K562 (cell line): ENCODE data around the gene NET1. TPM values are rescaled to one million over a fixed set of nuclear protein-coding genes. Genes with fewer than 3 reads are reported as not detected.

Experiments
- BRCA1 ChIP-seq, 2 experiments: fragments of 450-650 bp in 1 of 2; sonication (generic) in 1 of 2; formaldehyde crosslinking in 1 of 2; IDR thresholded peaks; 2 replicates each; pipeline versions ENCODE4 v1.5.0 to v1.6.1; 2017 to 2020; ENCODE audit warnings: mild to moderate bottlenecking in 1 of 2, missing genetic modification reagents in 1 of 2
- BRD9 ChIP-seq: fragments of 450-650 bp; IDR thresholded peaks from 2 replicates; pipeline ENCODE4 v1.6.1; 2018; ENCODE audit warnings: low read depth; ENCODE audit not compliant: partially characterized antibody
- CSDE1 ChIP-seq, 2 experiments: fragments of 450-650 bp; IDR thresholded peaks; 2 replicates each; pipeline ENCODE4 v1.6.1; 2016; ENCODE audit warnings: mild to moderate bottlenecking in 1 of 2
- KDM5B ChIP-seq: fragments of 200-600 bp; sonication (generic); IDR thresholded peaks from 2 replicates; pipeline ENCODE4 v1.6.1; 2012; ENCODE audit warnings: low read depth, mild to moderate bottlenecking, moderate library complexity, low read length, control low read depth, inconsistent platforms; ENCODE audit not compliant: insufficient replicate concordance
- LARP7 ChIP-seq: fragments of 450-650 bp; IDR thresholded peaks from 2 replicates; pipeline ENCODE4 v1.6.1; 2016
- RBFOX2 ChIP-seq: fragments of 200-400 bp; formaldehyde crosslinking; IDR thresholded peaks from 2 replicates; pipeline ENCODE4 v1.6.1; 2017; ENCODE audit warnings: low read depth, mild to moderate bottlenecking, low read length, moderate library complexity
- SAP30 ChIP-seq: fragments of 200-600 bp; sonication (generic); IDR thresholded peaks from 2 replicates; pipeline ENCODE4 v1.6.1; 2012; ENCODE audit warnings: borderline replicate concordance, low read depth, mild to moderate bottlenecking, moderate library complexity, low read length, control low read depth, inconsistent platforms; ENCODE audit not compliant: insufficient read depth, poor library complexity, severe bottlenecking
- SIN3B ChIP-seq: fragments of 450-650 bp; IDR thresholded peaks from 2 replicates; pipeline ENCODE4 v1.6.1; 2017; ENCODE audit warnings: low read depth, mild to moderate bottlenecking, moderate library complexity
- SREBF2 ChIP-seq: sonication (generic); formaldehyde crosslinking; IDR thresholded peaks from 2 replicates; pipeline ENCODE4 v1.4.0; 2020; ENCODE audit warnings: mild to moderate bottlenecking, missing genetic modification reagents
- WHSC1 ChIP-seq: IDR thresholded peaks from one replicate; pipeline ENCODE4 v1.6.1; 2012; ENCODE audit warnings: low read length, control low read depth, inconsistent platforms
- ZC3H4 ChIP-seq: sonication (generic); formaldehyde crosslinking; IDR thresholded peaks from 2 replicates; pipeline ENCODE4 v1.9.0; 2021; ENCODE audit warnings: missing genetic modification reagents, borderline replicate concordance
- ZNF263 ChIP-seq: sonication (generic); formaldehyde crosslinking; IDR thresholded peaks from 2 replicates; pipeline ENCODE4 v1.8.0; 2022; ENCODE audit warnings: mild to moderate bottlenecking, missing genetic modification reagents, borderline replicate concordance
- polyA plus RNA-seq, 8 experiments: library from polyadenylated mRNA; depleted of rRNA in 4 of 8; stranded (reverse) in 5 of 8; unstranded in 3 of 8; fragments of >200 nt; fragmentation: Nextera tagmentation in 2 of 8; fragmentation: Illumina TruSeq in 1 of 8; extraction: Ambion mirVana in 2 of 8; extraction: Trizol in 1 of 8; gene quantifications; 2 replicates each; pipeline versions ENCODE4 v1.2.1 to v1.2.3, GENCODE V29; 2011 to 2014; ENCODE audit warnings: inconsistent platforms in 1 of 8, missing spikeins in 1 of 8
- total RNA-seq, 7 experiments: library from RNA; depleted of rRNA in 6 of 7; stranded (reverse); fragments of >200 nt in 6 of 7; fragmentation: Illumina TruSeq in 2 of 7; extraction: Trizol in 2 of 7; gene quantifications; 2 replicates each; pipeline versions ENCODE4 v1.2.1 to v1.2.3, GENCODE V29; 2011 to 2021; ENCODE audit warnings: low replicate concordance in 1 of 7
- TF ChIP-seq, protein P1 (sequence below): fragments of 450-650 bp; IDR thresholded peaks from 2 replicates; pipeline ENCODE4 v1.6.1; 2018; ENCODE audit not compliant: partially characterized antibody
- TF ChIP-seq, protein P2 (sequence below): fragments of 250-450 bp; sonication (Bioruptor Pico); IDR thresholded peaks from 2 replicates; pipeline ENCODE4 v1.5.0; 2021
- TF ChIP-seq, protein P3 (sequence below), 2 experiments: IDR thresholded peaks; 2 replicates each; pipeline ENCODE4 v1.6.1; 2011; ENCODE audit warnings: borderline replicate concordance in 1 of 2, control low read depth in 1 of 2, low read depth in 1 of 2, low read length in 1 of 2, mild to moderate bottlenecking in 1 of 2, mixed read lengths in 1 of 2, moderate library complexity in 1 of 2; ENCODE audit not compliant: insufficient read depth in 1 of 2, insufficient read length in 1 of 2, poor library complexity in 1 of 2, severe bottlenecking in 1 of 2; ENCODE audit errors: extremely low read depth in 1 of 2
- TF ChIP-seq, protein P4 (sequence below): fragments of 450-650 bp; formaldehyde crosslinking; IDR thresholded peaks from 2 replicates; pipeline ENCODE4 v1.4.0; 2020; ENCODE audit warnings: mild to moderate bottlenecking, moderate library complexity
- TF ChIP-seq, protein P5 (sequence below), 2 experiments: fragments of 450-650 bp; IDR thresholded peaks; 2 replicates each; pipeline ENCODE4 v1.6.1; 2016

NET1 gene
- total and polyA plus RNA-seq, 9 of the 15 experiments (the other 6 are each of a cell fraction or from before 2014, with no cell fraction given): 47.4 to 258 (median 106) TPM

DNA sequence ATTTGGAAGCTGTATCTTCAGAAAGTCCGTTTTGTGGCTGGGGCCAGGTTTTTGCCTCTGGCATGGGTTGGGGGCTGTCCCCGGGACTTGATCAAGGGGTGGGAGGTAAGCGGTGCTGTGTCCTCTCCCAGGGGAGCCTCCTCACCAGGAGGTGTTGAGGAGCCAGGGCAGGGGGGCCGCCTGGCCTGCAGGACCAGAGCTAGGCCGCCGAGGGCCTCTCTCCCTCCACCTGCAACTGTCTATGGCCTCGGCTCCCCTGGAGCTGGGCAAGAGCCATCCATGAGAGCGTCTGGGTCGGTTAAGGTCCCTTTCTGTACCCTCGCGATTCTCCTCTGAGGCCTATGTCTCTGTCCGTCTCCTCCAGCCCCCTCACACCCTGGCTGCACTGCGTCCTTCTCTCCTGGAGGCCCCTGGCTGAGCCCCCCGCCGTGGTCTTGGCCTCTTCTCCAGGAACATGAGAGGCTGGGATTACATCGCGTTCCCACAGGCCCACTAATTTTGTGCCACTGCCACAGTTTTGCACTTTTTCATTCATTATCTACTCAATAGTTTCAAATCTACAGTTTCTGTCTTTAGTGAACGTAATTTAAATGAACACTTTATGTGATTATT lies 66.4 kb downstream of the NET1 start (continued):
- TF ChIP-seq, protein P1, sequence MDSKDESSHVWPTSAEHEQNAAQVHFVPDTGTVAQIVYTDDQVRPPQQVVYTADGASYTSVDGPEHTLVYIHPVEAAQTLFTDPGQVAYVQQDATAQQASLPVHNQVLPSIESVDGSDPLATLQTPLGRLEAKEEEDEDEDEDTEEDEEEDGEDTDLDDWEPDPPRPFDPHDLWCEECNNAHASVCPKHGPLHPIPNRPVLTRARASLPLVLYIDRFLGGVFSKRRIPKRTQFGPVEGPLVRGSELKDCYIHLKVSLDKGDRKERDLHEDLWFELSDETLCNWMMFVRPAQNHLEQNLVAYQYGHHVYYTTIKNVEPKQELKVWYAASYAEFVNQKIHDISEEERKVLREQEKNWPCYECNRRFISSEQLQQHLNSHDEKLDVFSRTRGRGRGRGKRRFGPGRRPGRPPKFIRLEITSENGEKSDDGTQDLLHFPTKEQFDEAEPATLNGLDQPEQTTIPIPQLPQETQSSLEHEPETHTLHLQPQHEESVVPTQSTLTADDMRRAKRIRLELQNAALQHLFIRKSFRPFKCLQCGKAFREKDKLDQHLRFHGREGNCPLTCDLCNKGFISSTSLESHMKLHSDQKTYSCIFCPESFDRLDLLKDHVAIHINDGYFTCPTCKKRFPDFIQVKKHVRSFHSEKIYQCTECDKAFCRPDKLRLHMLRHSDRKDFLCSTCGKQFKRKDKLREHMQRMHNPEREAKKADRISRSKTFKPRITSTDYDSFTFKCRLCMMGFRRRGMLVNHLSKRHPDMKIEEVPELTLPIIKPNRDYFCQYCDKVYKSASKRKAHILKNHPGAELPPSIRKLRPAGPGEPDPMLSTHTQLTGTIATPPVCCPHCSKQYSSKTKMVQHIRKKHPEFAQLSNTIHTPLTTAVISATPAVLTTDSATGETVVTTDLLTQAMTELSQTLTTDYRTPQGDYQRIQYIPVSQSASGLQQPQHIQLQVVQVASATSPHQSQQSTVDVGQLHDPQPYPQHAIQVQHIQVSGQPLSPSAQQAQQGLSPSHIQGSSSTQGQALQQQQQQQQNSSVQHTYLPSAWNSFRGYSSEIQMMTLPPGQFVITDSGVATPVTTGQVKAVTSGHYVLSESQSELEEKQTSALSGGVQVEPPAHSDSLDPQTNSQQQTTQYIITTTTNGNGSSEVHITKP: peak; percentile 4
- 0 out of 2 replicates have a peak, but pooled peaks have one; percentile 77 for TF ChIP-seq SREBF2
- TF ChIP-seq SIN3B: peak; percentile 29; the same call in 1 of the 2 replicates
- TF ChIP-seq LARP7: 0 out of 2 replicates have a peak, but pooled peaks have one; percentile 21
- no peak for TF ChIP-seq WHSC1
- TF ChIP-seq BRD9: no peak
- TF ChIP-seq, protein P2, sequence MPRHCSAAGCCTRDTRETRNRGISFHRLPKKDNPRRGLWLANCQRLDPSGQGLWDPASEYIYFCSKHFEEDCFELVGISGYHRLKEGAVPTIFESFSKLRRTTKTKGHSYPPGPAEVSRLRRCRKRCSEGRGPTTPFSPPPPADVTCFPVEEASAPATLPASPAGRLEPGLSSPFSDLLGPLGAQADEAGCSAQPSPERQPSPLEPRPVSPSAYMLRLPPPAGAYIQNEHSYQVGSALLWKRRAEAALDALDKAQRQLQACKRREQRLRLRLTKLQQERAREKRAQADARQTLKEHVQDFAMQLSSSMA (CRISPR knock-in tag): peak; percentile 19; the same call in 1 of the 2 replicates
- TF ChIP-seq ZC3H4 (CRISPR knock-in tag): peak; percentile 66; the same call in 1 of the 2 replicates
- TF ChIP-seq KDM5B: peak; percentile 28
- TF ChIP-seq, protein P3, sequence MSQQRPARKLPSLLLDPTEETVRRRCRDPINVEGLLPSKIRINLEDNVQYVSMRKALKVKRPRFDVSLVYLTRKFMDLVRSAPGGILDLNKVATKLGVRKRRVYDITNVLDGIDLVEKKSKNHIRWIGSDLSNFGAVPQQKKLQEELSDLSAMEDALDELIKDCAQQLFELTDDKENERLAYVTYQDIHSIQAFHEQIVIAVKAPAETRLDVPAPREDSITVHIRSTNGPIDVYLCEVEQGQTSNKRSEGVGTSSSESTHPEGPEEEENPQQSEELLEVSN (IDR thresholded peaks at IDR 0.05; ENCODE audit: borderline replicate concordance in 1 of 2, extremely low read depth in 1 of 2, insufficient read depth in 1 of 2, insufficient read length in 1 of 2, low read depth in 1 of 2, low read length in 1 of 2, poor library complexity in 1 of 2, severe bottlenecking in 1 of 2): peak in 1 of 2 experiments; percentile 9
- peak; percentile 45; the same call in 1 of the 2 replicates for TF ChIP-seq ZNF263
- TF ChIP-seq, protein P4, sequence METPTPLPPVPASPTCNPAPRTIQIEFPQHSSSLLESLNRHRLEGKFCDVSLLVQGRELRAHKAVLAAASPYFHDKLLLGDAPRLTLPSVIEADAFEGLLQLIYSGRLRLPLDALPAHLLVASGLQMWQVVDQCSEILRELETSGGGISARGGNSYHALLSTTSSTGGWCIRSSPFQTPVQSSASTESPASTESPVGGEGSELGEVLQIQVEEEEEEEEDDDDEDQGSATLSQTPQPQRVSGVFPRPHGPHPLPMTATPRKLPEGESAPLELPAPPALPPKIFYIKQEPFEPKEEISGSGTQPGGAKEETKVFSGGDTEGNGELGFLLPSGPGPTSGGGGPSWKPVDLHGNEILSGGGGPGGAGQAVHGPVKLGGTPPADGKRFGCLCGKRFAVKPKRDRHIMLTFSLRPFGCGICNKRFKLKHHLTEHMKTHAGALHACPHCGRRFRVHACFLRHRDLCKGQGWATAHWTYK (CRISPR knock-in tag): no peak; the same call in 1 of the 2 replicates
- peak; percentile 65 for TF ChIP-seq RBFOX2
- TF ChIP-seq CSDE1 (IDR thresholded peaks at IDR 0.05): no peak
- TF ChIP-seq BRCA1 (IDR thresholded peaks at IDR 0.05): no peak
- no peak for TF ChIP-seq BRCA1 (CRISPR knock-in tag; IDR thresholded peaks at IDR 0.05)
- TF ChIP-seq, protein P5, sequence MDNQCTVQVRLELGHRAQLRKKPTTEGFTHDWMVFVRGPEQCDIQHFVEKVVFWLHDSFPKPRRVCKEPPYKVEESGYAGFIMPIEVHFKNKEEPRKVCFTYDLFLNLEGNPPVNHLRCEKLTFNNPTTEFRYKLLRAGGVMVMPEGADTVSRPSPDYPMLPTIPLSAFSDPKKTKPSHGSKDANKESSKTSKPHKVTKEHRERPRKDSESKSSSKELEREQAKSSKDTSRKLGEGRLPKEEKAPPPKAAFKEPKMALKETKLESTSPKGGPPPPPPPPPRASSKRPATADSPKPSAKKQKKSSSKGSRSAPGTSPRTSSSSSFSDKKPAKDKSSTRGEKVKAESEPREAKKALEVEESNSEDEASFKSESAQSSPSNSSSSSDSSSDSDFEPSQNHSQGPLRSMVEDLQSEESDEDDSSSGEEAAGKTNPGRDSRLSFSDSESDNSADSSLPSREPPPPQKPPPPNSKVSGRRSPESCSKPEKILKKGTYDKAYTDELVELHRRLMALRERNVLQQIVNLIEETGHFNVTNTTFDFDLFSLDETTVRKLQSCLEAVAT (IDR thresholded peaks at IDR 0.05): peak in 1 of 2 experiments; percentile 12; a peak in 2 of 4 replicates
- peak; percentile 8 for TF ChIP-seq SAP30
